Hematopoietic multipotent progenitor cell treated with erythropoietin and hydrocortisone succinate and interleukin-3 and kit ligand, for 8 days (in vitro differentiated cells): Measurements from ENCODE around the gene PLXNA2.
A peak's percentile ranks its signal among the peaks of the same experiment; 100 is the strongest.

Experiments used
- DNase-seq: peaks from one replicate; pipeline ENCODE4 v3.0.0-alpha.2; 2015

The PLXNA2 gene

GRCh38 chr1:208222376-208223126, 21.6 kb downstream of the PLXNA2 start:
- no peak for DNase-seq

GRCh38 chr1:208221291-208221622, 22.9 kb downstream of the PLXNA2 start:
- DNase-seq: no peak

- DNase-seq: peak; percentile 68
These were observed 24.4 kb downstream of the PLXNA2 start for GRCh38 chr1:208219659-208220282.

GRCh38 chr1:208219098-208219658, 25.0 kb downstream of the PLXNA2 start:
- no peak for DNase-seq

- DNase-seq: no peak
These were observed 25.7 kb downstream of the PLXNA2 start for GRCh38 chr1:208218237-208219097.

GRCh38 chr1:208217781-208218180, 26.4 kb downstream of the PLXNA2 start:
- DNase-seq: no peak

GRCh38 chr1:208216806-208217205, 27.4 kb downstream of the PLXNA2 start:
- no peak for DNase-seq

GRCh38 chr1:208216062-208216461, 28.1 kb downstream of the PLXNA2 start:
- no peak for DNase-seq

- DNase-seq: no peak
These were observed 28.8 kb downstream of the PLXNA2 start for GRCh38 chr1:208215393-208215792.

- no peak for DNase-seq
These were observed 30.4 kb downstream of the PLXNA2 start for GRCh38 chr1:208213786-208214185.

- no peak for DNase-seq
These were observed 31.3 kb downstream of the PLXNA2 start for GRCh38 chr1:208212893-208213292.

- no peak for DNase-seq
These were observed 32.0 kb downstream of the PLXNA2 start for GRCh38 chr1:208211921-208212843.

- DNase-seq: no peak
These were observed 34.1 kb downstream of the PLXNA2 start for GRCh38 chr1:208209896-208210589.

GRCh38 chr1:208209286-208209685, 34.9 kb downstream of the PLXNA2 start:
- DNase-seq: no peak

GRCh38 chr1:208208132-208208487, 36.1 kb downstream of the PLXNA2 start:
- no peak for DNase-seq

GRCh38 chr1:208207388-208208131, 36.6 kb downstream of the PLXNA2 start:
- no peak for DNase-seq

GRCh38 chr1:208206092-208206698, 38.0 kb downstream of the PLXNA2 start:
- no peak for DNase-seq

- no peak for DNase-seq
These were observed 38.8 kb downstream of the PLXNA2 start for GRCh38 chr1:208205216-208206013.

- DNase-seq: no peak
These were observed 39.4 kb downstream of the PLXNA2 start for GRCh38 chr1:208204779-208205178.
